ENCODE results near the gene RPS21.

RPS21 gene

DNA sequence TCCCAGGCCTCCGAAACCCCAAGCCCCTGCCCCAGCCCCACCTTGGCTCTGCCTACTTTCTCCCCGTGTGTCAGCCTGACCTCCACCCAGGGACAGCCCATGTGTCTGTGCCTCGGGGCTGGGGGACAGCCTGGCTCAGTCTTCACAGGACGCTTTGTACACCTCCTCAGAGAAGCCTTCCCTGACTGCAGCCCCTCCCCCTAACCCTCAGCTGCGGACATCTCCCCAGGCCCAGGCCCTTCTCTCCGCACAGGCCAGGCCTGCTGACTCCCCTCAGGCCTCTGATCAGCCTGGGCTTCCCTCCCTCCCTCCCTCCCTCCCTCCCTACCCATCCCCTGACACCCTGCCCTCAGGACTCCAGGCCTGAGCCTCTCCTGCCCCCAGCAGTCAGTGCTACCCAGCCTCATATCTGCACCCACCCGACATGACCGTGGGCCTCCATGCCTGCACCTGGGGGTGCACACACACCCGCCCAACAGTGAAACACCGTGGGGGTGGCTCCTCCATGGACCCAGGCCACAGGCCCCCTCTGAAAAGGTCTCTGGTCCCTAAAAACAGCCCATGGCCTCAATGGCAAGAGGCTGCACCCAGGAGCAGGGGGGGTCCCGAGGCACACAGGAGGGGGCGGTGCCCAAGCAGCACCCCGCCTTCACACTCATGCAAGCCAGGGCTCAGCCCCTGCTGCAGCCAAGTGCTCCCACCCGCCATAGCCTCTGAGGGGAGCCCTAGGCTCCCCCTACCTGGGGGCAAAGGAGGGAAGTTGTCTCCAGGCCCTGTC is 32.7 kb upstream of the RPS21 start:
- DNase-seq, result no peak

- DNase-seq, result no peak
Measured at GRCh38 chr20:62354811-62355341, 32.0 kb upstream of the RPS21 start.

GRCh38 chr20:62355516-62355877 is 31.4 kb upstream of the RPS21 start:
- no peak for DNase-seq

DNA sequence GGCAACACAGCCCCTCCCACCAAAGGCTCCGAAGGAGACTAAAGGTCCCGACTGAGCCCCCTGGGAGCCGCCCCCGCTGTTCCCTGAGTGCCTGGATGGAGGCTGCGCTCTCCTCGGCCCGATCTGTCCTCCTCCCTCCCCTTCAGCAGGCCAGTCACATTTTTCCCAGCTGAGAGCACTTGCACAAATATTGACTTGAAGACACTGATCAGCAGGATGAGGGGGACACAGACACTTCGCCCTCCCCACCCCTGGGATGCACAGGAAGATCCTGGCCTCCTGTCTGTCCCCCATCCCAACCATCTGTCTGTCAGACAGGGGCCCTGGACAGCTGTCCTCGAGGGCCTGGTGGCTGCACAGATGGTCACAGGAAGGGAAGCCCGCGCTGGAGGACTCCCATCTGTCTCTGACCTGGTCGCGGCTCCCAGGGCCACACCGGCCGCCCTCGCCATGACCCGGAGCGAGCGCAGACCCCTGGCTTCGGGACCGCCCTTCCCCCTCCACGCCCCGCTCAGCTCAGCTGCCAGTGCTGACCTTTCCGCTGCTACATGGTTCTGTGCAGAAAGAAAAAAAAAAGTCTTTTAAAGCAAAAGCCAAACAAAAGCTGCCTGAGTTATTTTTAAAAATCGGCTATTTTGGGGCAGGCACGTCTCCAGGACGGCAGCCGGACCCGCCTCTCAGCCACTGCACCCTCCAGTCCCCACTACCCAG is 30.9 kb upstream of the RPS21 start:
- DNase-seq, result no peak

DNA sequence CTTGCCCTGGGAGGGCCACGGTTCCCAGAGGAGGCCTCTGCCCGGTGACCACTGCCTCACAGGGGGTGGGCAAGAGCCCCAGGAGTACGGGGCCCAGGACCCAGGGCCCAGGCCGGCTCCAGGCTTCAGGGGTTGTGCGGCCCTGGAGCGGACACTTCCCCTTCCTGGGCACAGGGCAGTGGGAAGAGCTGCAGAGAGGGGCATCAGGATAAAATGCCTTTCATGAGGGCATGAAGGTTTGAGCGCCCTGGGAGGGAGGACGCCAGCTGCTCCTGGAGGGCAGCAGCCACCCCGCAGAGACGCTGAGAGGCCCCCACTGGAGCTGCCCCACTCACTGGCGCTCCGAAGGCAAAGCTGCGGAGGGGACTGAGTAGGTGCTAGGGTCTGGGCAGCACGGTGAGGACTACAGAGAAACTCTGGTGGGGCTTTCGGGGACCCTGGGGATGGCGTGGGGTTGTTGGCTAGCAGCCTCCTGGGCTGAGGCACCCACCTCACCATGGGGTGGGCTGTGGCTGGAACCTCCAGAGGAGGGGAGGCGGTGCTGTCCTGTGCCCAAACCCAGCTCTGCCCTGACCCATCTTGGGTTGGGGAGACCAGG is 30.2 kb upstream of the RPS21 start:
- no peak for DNase-seq

DNA sequence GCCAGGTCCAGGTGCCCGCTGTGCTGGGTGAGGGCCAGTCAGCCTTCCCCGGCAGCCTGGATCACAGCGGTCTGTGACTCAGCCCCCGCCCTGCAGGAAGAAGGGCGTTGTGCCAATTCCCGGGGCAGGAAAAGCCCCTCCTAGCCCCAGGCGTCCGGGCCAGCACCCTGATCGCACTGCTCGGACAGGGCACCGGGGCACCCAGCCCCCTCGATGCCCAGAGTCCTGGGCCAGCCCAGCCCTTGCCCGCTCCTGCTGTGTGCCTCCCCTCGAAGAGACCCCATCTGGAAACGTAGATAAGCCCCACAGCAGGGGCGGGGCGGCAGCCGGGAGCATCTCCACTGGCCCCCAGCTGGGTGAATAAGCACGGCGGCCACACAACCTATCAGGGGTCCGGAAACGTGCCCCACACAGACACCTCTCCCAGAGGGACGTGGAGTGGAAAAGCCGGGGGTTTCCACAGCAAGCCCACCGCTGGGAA is 29.7 kb upstream of the RPS21 start:
- DNase-seq, result no peak

- DNase-seq, result no peak
Measured at GRCh38 chr20:62357681-62358080, 29.2 kb upstream of the RPS21 start.

GRCh38 chr20:62358171-62359042 is 28.5 kb upstream of the RPS21 start:
- DNase-seq, result no peak

- DNase-seq, result no peak
Measured at GRCh38 chr20:62359043-62359490, 27.8 kb upstream of the RPS21 start.

DNA sequence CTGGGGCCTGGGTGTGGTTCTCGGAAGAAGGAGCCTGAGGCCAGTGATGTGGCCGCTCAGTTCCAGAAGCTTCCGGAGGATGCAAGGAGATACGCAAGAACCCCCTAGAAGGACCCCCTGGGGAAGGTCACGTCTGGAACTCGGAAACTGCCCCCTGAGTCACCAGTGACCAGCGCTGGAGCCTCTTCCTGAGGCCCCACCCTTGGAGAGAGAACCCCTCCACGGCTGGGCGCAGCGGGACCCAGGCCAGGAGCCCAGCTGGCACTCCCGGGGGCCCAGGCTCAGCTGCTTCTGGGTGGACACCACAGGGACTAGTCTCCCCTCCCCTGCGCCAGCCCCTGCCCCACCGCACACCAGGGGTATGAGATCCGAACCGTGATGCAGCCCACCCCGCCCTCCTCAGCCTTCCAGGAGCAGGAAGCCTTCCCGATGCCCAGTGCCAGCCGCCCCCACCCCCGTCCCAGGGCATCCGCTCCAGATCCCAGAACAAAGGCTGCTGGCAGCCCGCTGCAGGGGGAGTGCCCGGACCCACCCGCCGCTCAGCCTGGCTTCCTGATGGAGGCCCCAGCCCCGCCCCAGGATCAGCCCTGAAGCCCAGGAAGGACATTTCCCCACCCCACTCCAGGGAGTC is 27.3 kb upstream of the RPS21 start:
- DNase-seq, result no peak

GRCh38 chr20:62360854-62361798 is 25.8 kb upstream of the RPS21 start:
- DNase-seq, result no peak

DNA sequence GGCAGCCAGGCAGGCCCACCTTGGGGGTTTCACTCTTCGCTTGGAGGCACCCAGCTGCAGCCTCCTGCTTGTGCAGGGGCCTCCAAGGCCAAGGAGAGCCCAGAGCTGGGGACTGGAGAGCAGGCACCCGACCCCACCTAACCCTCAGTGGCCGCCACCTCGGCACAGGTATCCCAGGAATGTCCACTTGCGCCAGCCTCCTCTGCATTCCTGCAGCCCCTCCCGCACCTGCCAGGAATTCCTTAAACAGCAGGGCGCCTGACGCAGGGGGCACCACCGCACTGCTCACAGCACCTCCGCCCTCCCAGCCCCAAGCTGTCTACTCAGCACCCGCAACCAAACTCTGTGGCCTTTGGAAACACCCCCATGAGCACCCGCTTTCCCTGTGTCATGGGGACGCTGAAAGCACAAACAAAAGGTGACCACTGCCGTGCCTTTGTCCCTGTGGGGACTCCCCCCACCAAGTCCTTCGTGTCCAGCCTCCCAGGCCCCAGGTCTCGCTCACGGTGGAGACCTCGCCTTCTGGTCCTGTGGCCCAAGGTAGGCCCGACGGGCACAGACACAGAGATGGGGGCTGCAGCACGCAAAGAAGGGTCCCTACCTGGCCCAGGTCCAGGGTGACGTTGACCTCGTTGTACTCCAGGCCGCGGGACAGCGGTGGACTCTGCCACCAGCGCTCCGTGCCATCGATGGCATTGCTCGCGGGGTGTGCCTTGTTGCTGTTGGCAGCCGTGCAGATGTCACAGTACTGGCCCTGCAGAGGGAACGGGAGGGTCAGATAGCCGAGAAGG is 24.9 kb upstream of the RPS21 start:
- DNase-seq, result no peak

DNA sequence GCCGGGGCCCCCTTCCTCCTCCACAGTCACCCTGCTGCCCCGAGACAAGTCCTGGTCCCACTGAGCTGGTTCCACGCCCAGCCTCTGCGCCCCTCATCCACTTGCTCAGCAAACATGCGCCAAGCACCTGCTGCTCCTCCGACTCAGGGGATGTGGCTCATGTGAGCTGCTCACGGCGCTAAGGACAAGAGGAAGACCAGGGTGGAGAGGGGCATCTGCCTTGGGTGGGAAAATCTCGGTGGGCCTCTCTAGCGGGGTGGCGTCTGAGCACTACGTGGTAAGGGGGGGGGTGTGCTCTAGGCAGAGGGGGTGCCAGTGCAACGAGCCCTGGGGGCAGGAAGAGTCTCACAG is 24.3 kb upstream of the RPS21 start:
- DNase-seq, result no peak

DNA sequence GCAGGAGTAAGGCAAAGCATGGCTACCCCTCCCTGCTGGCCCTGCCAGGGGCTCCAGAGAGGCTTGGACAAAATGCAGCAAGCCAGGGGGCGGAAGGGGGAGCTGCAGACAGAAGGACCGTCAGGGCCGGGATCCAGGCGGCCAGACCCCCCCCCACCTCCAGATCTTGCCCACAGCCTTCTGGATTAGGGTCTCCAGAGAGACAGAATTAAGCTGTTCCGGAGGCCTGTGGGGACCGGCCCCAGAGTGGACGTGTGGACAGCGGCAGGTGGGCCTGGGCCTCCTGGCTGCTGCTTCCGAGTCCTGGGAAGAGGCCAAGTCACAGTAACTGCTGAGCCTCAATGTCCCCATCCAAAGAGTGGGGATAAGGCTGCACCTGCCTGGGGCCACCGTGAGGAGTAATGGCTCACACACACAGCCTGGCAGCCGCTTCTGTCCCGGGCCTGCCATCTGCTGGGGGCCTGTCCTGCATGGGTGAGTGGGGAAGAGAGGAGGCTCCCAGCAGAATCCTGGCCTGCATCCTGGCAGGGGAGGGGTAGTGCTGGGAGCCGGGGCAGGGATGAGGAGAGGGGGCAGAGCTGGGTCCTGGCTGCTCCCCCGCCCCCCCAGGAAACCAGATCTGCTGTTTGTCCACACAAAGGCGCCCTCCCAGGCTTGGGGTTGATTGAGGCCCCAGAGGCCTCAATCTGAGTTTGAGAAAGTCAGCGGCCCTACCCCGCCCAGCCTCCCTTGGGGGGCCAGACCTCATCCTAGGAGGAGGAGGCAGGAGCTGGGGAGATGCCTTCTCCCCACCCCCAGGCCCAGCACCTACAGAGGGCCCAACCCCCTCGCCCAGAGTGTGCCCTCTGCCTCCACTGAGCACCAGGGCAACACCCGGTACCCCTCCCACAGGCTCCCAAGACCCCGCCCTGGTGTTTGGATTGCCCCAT is 23.6 kb upstream of the RPS21 start:
- no peak for DNase-seq

DNA sequence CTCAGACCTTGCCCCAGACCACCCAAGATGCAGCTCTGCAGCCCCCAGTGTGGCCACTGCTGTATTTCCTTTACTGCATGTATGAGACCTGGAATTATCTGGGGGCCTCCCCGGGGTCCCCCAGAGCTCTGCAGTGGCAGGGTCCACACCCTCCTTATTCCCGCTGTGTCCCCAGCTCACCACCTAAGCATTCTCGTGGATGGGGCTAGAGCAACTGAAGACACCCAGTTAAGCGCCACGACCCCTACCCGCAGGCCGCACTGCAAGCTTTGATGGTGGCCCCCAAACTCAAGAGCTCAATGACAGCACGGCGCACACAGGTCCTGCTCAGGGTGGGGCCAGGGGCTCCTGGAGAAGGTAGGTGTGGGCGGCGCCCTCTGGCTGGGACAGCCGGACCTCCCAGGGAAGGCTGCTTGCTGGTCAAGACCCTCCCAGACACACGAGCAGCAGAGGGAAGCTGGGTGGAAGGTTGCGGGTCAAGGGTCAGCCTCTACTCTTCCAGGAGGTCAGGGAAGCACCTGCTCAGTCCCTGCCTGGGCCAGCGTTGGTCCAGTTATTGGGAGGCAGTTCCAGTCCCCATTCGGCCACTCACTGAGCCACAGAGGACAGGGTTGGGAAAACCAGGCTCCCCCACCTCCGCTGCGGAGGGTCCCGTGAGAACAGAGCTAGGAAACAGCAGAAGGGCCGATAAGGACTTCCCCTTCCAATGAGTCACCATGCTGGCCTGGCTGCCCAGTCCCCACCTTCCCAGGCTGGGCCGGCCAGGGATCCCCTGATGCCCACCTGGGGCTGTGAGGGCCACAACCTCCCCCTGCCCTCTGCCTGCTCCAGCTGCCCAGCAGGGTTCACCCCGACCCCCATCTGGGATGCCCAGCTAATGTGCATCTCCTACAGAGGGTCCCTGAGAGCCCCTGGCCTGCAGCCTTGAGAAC is 22.7 kb upstream of the RPS21 start:
- DNase-seq, result no peak

DNA sequence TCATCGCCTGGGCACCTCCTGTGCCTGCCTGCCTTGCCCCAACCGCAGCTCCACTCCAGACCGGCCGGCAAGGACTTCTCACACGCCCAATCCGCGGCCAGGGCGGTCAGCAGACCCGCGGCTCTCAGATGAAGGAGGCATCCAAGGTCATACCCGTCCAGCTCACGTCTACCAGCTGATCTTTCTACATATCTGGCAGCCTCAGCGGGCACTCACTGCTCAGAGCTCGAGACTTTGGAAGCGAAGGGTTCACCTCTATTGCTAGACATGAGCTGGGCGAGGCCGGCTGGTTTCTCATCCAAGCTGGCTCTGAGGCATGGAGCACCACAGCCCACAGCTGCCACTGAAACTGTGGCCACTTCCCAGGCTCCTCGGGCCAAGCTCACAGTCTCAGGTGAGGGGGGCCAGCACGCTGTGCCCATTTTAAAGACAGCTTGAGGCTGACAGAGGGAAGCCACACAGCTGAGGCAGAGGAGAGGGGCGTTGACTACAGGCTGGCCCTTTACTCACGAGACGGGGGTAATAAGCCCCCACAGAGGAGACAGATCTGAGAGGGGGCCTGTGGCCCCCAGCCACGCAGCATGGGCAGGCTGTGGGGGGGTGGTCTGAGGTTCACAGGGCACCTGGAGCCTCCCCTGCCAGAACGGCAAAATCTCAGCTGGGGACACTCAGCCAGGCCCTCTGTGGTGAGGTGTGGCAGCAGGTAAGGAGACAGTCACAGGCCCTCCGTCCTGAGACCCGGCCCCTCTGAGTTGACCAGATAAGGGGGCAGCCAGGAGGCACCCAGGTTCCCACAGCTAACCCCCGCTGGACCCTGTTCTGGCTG is 21.8 kb upstream of the RPS21 start:
- no peak for DNase-seq

- peak; percentile 51 for DNase-seq
Measured at GRCh38 chr20:62365814-62366369, 21.0 kb upstream of the RPS21 start.
